H1 (cell line): Measurements from ENCODE around the gene FOXS1. TPM values are rescaled to one million over a fixed set of nuclear protein-coding genes. Genes with fewer than 3 reads are reported as not detected.

Experiments
- CTCF ChIA-PET: fragments of 300-600 bp; sonication (Branson Sonifier 250); formaldehyde crosslinking; loops from one replicate; lab custom pipeline; 2021; ENCODE audit not compliant: partially characterized antibody; lab: Charles Lee
- POLR2A ChIA-PET: fragments of 300-600 bp; sonication (Branson Sonifier 250); formaldehyde crosslinking; loops from one replicate; lab custom pipeline; 2021; ENCODE audit warnings: inconsistent platforms; ENCODE audit not compliant: partially characterized antibody; lab: Charles Lee
- DNase-seq, 2 experiments: peaks; one replicate each; pipeline versions ENCODE4 v3.0.0 to v3.0.0-alpha.2; 2010 to 2022; ENCODE audit warnings: low spot score in 2 of 2, low read depth in 1 of 2, mixed read lengths in 1 of 2
- FAIRE-seq: peaks from 2 replicates; lab custom pipeline; 2011; peaks lifted over from hg19 to GRCh38; lab: Jason Lieb, UNC
- H2AFZ ChIP-seq: 2 replicates; pipeline ENCODE4 v1.8.1; 2012; ENCODE audit warnings: low read length, inconsistent platforms
- H2AK5ac ChIP-seq: 2 replicates; pipeline ENCODE4 v1.6.1; 2013; ENCODE audit warnings: low read depth, low read length
- H2BK120ac ChIP-seq: replicated peaks from 2 replicates; pipeline ENCODE3; 2013; ENCODE audit warnings: low read depth, low read length, inconsistent platforms
- H2BK12ac ChIP-seq: 2 replicates; pipeline ENCODE4 v1.6.1; 2013; ENCODE audit warnings: low read depth, low read length
- H2BK15ac ChIP-seq: 2 replicates; pipeline ENCODE4 v1.6.1; 2013; ENCODE audit warnings: low read length
- H2BK20ac ChIP-seq: 2 replicates; pipeline ENCODE4 v1.6.1; 2013; ENCODE audit warnings: low read length
- H2BK5ac ChIP-seq: 2 replicates; pipeline ENCODE4 v1.6.1; 2013; ENCODE audit warnings: low read depth, low read length
- H3K14ac ChIP-seq: 2 replicates; pipeline ENCODE4 v1.6.1; 2013; ENCODE audit warnings: inconsistent platforms; ENCODE audit not compliant: insufficient read length
- H3K18ac ChIP-seq: 2 replicates; pipeline ENCODE4 v1.6.1; 2013; ENCODE audit warnings: low read length; ENCODE audit errors: extremely low read depth
- H3K23ac ChIP-seq: 2 replicates; pipeline ENCODE4 v1.6.1; 2013; ENCODE audit warnings: inconsistent platforms; ENCODE audit not compliant: insufficient read length
- H3K23me2 ChIP-seq: 2 replicates; pipeline ENCODE4 v1.6.1; 2013; ENCODE audit warnings: low read depth, low read length
- H3K27ac ChIP-seq: 2 replicates; pipeline ENCODE4 v1.6.1; 2011; ENCODE audit warnings: low read depth, low read length, inconsistent platforms
- H3K27me3 ChIP-seq, 4 experiments: replicated peaks in 1 of 4; 1 replicate in 1 of 4; 2 replicates in 3 of 4; pipeline versions ENCODE4 v1.6.1 to v1.8.1; 2011 to 2013; ENCODE audit warnings: low read length in 3 of 4, mild to moderate bottlenecking in 3 of 4, inconsistent platforms in 2 of 4, mixed read lengths in 2 of 4, moderate library complexity in 1 of 4; ENCODE audit not compliant: control insufficient read depth in 3 of 4, insufficient read depth in 3 of 4; ENCODE audit errors: extremely low read depth in 1 of 4
- H3K36me3 ChIP-seq, 4 experiments: 2 replicates each; pipeline versions ENCODE4 v1.6.1 to v1.8.1; 2011 to 2013; ENCODE audit warnings: mild to moderate bottlenecking in 4 of 4, low read length in 3 of 4, moderate library complexity in 2 of 4, control low read depth in 1 of 4, inconsistent platforms in 1 of 4; ENCODE audit not compliant: insufficient read depth in 4 of 4, control insufficient read depth in 2 of 4
- H3K4ac ChIP-seq: replicated peaks from 2 replicates; pipeline ENCODE3; 2013; ENCODE audit warnings: low read length, low read depth, mixed read lengths, inconsistent platforms; ENCODE audit not compliant: insufficient read length
- H3K4me1 ChIP-seq, 4 experiments: replicated peaks in 1 of 4; 1 replicate in 1 of 4; 2 replicates in 3 of 4; pipeline versions ENCODE4 v1.6.1 to v1.8.1; 2011 to 2013; ENCODE audit warnings: low read length in 3 of 4, inconsistent platforms in 2 of 4, mixed read lengths in 1 of 4; ENCODE audit not compliant: insufficient read depth in 4 of 4, control insufficient read depth in 3 of 4
- H3K4me2 ChIP-seq, 2 experiments: 2 replicates each; pipeline versions ENCODE4 v1.6.1 to v1.8.1; 2011 to 2013; ENCODE audit warnings: low read depth in 2 of 2, low read length in 2 of 2, control low read depth in 1 of 2, inconsistent platforms in 1 of 2, mild to moderate bottlenecking in 1 of 2; ENCODE audit not compliant: insufficient read depth in 1 of 2
- H3K4me3 ChIP-seq, 4 experiments: fragments of 200-600, 300-600 bp in 1 of 4; sonication (generic), shearing (Covaris generic), sonication (Bioruptor Twin) in 1 of 4; 2 replicates each; pipeline versions ENCODE4 v1.5.1 to v1.8.1; 2011 to 2016; ENCODE audit warnings: low read length in 4 of 4, low read depth in 3 of 4, control low read depth in 2 of 4, inconsistent platforms in 2 of 4, mild to moderate bottlenecking in 2 of 4, mixed read lengths in 1 of 4, moderate library complexity in 1 of 4; ENCODE audit not compliant: insufficient read depth in 2 of 4; ENCODE audit errors: extremely low read depth in 1 of 4
- H3K56ac ChIP-seq: replicated peaks from 2 replicates; pipeline ENCODE3; 2013; ENCODE audit warnings: low read depth, mild to moderate bottlenecking, mixed read lengths, low read length, inconsistent platforms; ENCODE audit not compliant: insufficient read length
- H3K79me1 ChIP-seq: 2 replicates; pipeline ENCODE4 v1.6.1; 2013; ENCODE audit warnings: low read depth, low read length, control low read depth
- H3K79me2 ChIP-seq, 2 experiments: 2 replicates each; pipeline versions ENCODE4 v1.6.1 to v1.8.1; 2012 to 2013; ENCODE audit warnings: low read length in 2 of 2, mild to moderate bottlenecking in 2 of 2, inconsistent platforms in 1 of 2; ENCODE audit not compliant: insufficient read depth in 2 of 2, control insufficient read depth in 1 of 2
- H3K9ac ChIP-seq, 4 experiments: replicated peaks in 1 of 4; 1 replicate in 1 of 4; 2 replicates in 3 of 4; pipeline versions ENCODE4 v1.6.1 to v1.8.1; 2011 to 2013; ENCODE audit warnings: low read depth in 3 of 4, low read length in 3 of 4, control low read depth in 2 of 4, mild to moderate bottlenecking in 2 of 4, moderate library complexity in 2 of 4, inconsistent platforms in 1 of 4; ENCODE audit errors: extremely low read depth in 1 of 4
- H3K9me3 ChIP-seq, 2 experiments: 2 replicates each; pipeline versions ENCODE4 v1.6.1 to v1.8.1; 2012 to 2013; ENCODE audit warnings: mild to moderate bottlenecking in 2 of 2, moderate library complexity in 2 of 2, control low read depth in 1 of 2, inconsistent platforms in 1 of 2, low read depth in 1 of 2, low read length in 1 of 2, mixed read lengths in 1 of 2; ENCODE audit not compliant: insufficient read depth in 2 of 2
- H4K20me1 ChIP-seq, 2 experiments: replicated peaks in 1 of 2; 2 replicates each; pipeline versions ENCODE3 to v1.8.1; 2011 to 2013; ENCODE audit warnings: inconsistent platforms in 2 of 2, low read length in 2 of 2, mild to moderate bottlenecking in 1 of 2; ENCODE audit not compliant: insufficient read depth in 2 of 2, control insufficient read depth in 1 of 2
- H4K5ac ChIP-seq: 2 replicates; pipeline ENCODE4 v1.6.1; 2013; ENCODE audit warnings: low read length, low read depth, mixed read lengths, inconsistent platforms; ENCODE audit not compliant: insufficient read length
- H4K8ac ChIP-seq: 2 replicates; pipeline ENCODE4 v1.8.0; 2013; ENCODE audit warnings: mild to moderate bottlenecking, moderate library complexity, low read length, inconsistent platforms; ENCODE audit not compliant: insufficient read depth; ENCODE audit errors: extremely low read depth
- H4K91ac ChIP-seq: replicated peaks from 2 replicates; pipeline ENCODE3; 2013; ENCODE audit warnings: low read length, mixed read lengths, inconsistent platforms; ENCODE audit not compliant: insufficient read length
- KDM1A ChIP-seq: fragments of 200-600, 300-600 bp; sonication (generic); IDR thresholded peaks from 2 replicates; pipeline ENCODE4 v1.7.1; 2016; ENCODE audit warnings: mild to moderate bottlenecking, low read length, borderline replicate concordance
- YY1 ChIP-seq: IDR thresholded peaks from 2 replicates; pipeline ENCODE4 v1.6.1; 2011; ENCODE audit warnings: low read depth, mild to moderate bottlenecking, low read length
- WGBS, 2 experiments: shearing (Covaris generic) in 1 of 2; methylation state at CpG; one replicate each; pipeline versions ENCODE4 v1.1.6 to v1.1.7; 2013 to 2015; ENCODE audit warnings: low lambda C conversion rate in 2 of 2, mixed read lengths in 2 of 2, inconsistent platforms in 1 of 2, low coverage in 1 of 2, missing lambda C conversion rate in 1 of 2; ENCODE audit not compliant: insufficient replicate concordance in 2 of 2, insufficient coverage in 1 of 2, insufficient read length in 1 of 2; ENCODE audit errors: extremely low coverage in 1 of 2, missing lambda C conversion rate in 1 of 2; 5-methylcytosine and 5-hydroxymethylcytosine counted together
- polyA plus RNA-seq, 7 experiments: library from polyadenylated mRNA; depleted of rRNA in 3 of 7; stranded (reverse) in 5 of 7; unstranded in 2 of 7; fragments of >200 nt in 5 of 7; fragments of 200-250 nt in 2 of 7; gene quantifications; 1 replicate in 5 of 7; 2 replicates in 1 of 7; 4 replicates in 1 of 7; pipeline versions ENCODE4 v1.2.1 to v1.2.3, GENCODE V29; 2011 to 2013; ENCODE audit warnings: missing spikeins in 2 of 7, mixed read lengths in 2 of 7
- total RNA-seq: library from RNA; stranded (reverse); fragmentation: NEBNext Ultra II Directional; extraction: Animal tissue kit (Norgen Biotek cat#: 25700); gene quantifications from 2 replicates; pipeline ENCODE4 v1.2.1, GENCODE V29; 2021

Gene FOXS1
- total and polyA plus RNA-seq, 2 of the 8 experiments (the other 6 are each of a cell fraction or from before 2014, with no cell fraction given) = 0.45 TPM; not detected in 1

GRCh38 chr20:31827059-31827458, 18.3 kb downstream of the FOXS1 start:
- H3K4me3 ChIP-seq = no peak overlapping the region
- no peak overlapping the region for H3K4me2 ChIP-seq
- H4K5ac ChIP-seq = no peak overlapping the region
- DNase-seq = no peak
- no peak overlapping the region for H2BK15ac ChIP-seq
- no peak overlapping the region for H2BK120ac ChIP-seq
- H3K4me1 ChIP-seq = peaks cover 0 to 6% (median 2%) of the 10 kb centered on the region in 4 experiments; a peak in 4 of 7 replicates
- H3K23me2 ChIP-seq = no peaks in the 10 kb centered on the region
- no peak overlapping the region for H3K27ac ChIP-seq
- H3K79me2 ChIP-seq = no peaks in the 10 kb centered on the region
- no peak overlapping the region for H3K14ac ChIP-seq
- H3K23ac ChIP-seq = no peak overlapping the region
- H2BK12ac ChIP-seq = no peak overlapping the region
- H3K4ac ChIP-seq = no peak overlapping the region
- FAIRE-seq = no peak
- no peaks in the 10 kb centered on the region; a peak in 1 of 8 replicates for H3K36me3 ChIP-seq
- WGBS, 2 experiments = 89% methylated on average over 2 of the region's 2 CpGs; no CpG with 5 or more reads in 1 of the 2 experiments
- TF ChIP-seq KDM1A = no peak
- no peak for TF ChIP-seq YY1
- no peak overlapping the region for H3K9ac ChIP-seq
- H3K9me3 ChIP-seq = no peaks in the 10 kb centered on the region
- no peak overlapping the region for H4K91ac ChIP-seq
- H4K8ac ChIP-seq = no peak overlapping the region
- no peak overlapping the region for H2AK5ac ChIP-seq
- POLR2A ChIA-PET = no interaction called here
- no peak overlapping the region for H3K18ac ChIP-seq
- H2BK20ac ChIP-seq = no peak overlapping the region
- CTCF ChIA-PET = interaction anchor here (0.9 to 6.6 kb wide), 3 partner anchors 18 to 30 kb away, joined by 3 to 65 read pairs (median 3); partner anchors contain the start of gene FOXS1
- H3K56ac ChIP-seq = no peak overlapping the region
- H4K20me1 ChIP-seq = no peaks in the 10 kb centered on the region
- H2BK5ac ChIP-seq = no peak overlapping the region
- H2AFZ ChIP-seq = no peak overlapping the region
- H3K79me1 ChIP-seq = no peaks in the 10 kb centered on the region
- H3K27me3 ChIP-seq = no peaks in the 10 kb centered on the region
